Measurements from ENCODE around the gene SHC3.
A peak's percentile ranks its signal among the peaks of the same experiment; 100 is the strongest.

The SHC3 gene

DNA sequence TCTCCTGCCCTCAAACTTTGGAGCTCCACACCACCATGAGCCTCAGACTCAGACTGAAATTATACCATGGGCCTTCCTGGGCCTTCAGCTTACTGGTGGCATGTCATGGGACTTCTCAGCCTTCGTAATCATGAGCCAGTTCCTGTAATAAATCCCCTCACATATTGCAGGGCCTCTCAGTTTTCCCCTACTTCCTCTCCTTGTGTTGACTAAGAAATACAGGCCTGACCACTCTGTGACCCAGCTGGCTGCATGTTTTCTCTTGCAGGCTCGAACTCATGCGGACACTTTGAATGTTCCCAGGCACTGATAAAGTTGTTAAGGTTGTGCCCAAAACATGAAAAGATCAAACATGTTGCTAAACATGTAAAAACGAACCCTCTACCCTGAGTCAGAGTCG lies 26.2 kb upstream of the SHC3 start:
- Mint-ChIP-seq H3K27ac (no peak overlapping the region), H3K36me3 (ENCODE audit: low read depth) (no peaks in the 10 kb centered on the region), H3K27me3 (peaks cover 5% of the 10 kb centered on the region), H3K4me3 (no peak overlapping the region), H3K9me3 (peaks cover 14% of the 10 kb centered on the region), H3K4me1 (no peaks in the 10 kb centered on the region)
- ATAC-seq (no peak), DNase-seq (no peak)

- Mint-ChIP-seq H3K9me3 (peaks cover 20% of the 10 kb centered on the region), H3K36me3 (ENCODE audit: low read depth) (no peaks in the 10 kb centered on the region), H3K27me3 (peaks cover 16% of the 10 kb centered on the region), H3K27ac (no peak overlapping the region), H3K4me1 (no peaks in the 10 kb centered on the region), H3K4me3 (no peak overlapping the region)
- ATAC-seq (no peak), DNase-seq (no peak)
These were observed 16.6 kb upstream of the SHC3 start for GRCh38 chr9:89195131-89195797.

GRCh38 chr9:89194421-89195130 lies 16.0 kb upstream of the SHC3 start:
- Mint-ChIP-seq H3K9me3 (peaks cover 20% of the 10 kb centered on the region), H3K27ac (no peak overlapping the region), H3K36me3 (ENCODE audit: low read depth) (no peaks in the 10 kb centered on the region), H3K4me3 (no peak overlapping the region), H3K27me3 (peaks cover 16% of the 10 kb centered on the region), H3K4me1 (no peaks in the 10 kb centered on the region)
- no peak for ATAC-seq
- DNase-seq, result no peak

DNA sequence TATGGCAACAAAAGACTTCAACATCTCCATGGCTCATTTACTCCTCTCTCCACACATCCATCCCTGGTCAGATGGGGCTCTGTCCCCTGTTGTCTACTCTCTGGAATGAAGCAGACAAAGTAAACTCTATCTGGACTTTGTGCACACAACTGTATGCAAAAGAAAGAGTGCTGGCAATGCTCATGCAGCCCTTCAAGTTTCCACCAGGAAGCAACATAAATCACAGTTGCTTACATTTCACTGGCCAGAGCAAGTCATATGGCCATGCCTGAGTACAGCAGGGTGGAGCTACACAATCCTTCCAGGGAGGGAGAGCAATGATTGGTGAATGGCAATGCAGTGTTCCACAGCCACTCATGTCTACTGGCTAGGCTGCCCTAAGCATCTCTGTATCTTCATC lies 12.4 kb upstream of the SHC3 start:
- H3K27ac Mint-ChIP-seq, result no peak overlapping the region
- no peak overlapping the region for H3K4me3 Mint-ChIP-seq
- DNase-seq (no peak), ATAC-seq (no peak)
- H3K27me3 Mint-ChIP-seq, result peaks cover 18% of the 10 kb centered on the region
- H3K9me3 Mint-ChIP-seq, result peaks cover 6% of the 10 kb centered on the region
- no peaks in the 10 kb centered on the region for H3K4me1 Mint-ChIP-seq
- H3K36me3 Mint-ChIP-seq (ENCODE audit: low read depth), result no peaks in the 10 kb centered on the region

GRCh38 chr9:89189215-89189614 lies 10.6 kb upstream of the SHC3 start:
- Mint-ChIP-seq H3K4me1 (no peaks in the 10 kb centered on the region), H3K4me3 (no peak overlapping the region), H3K27me3 (peaks cover 30% of the 10 kb centered on the region), H3K36me3 (ENCODE audit: low read depth) (no peaks in the 10 kb centered on the region), H3K9me3 (peaks cover 6% of the 10 kb centered on the region), H3K27ac (no peak overlapping the region)
- DNase-seq, result no peak
- ATAC-seq, result no peak

DNA sequence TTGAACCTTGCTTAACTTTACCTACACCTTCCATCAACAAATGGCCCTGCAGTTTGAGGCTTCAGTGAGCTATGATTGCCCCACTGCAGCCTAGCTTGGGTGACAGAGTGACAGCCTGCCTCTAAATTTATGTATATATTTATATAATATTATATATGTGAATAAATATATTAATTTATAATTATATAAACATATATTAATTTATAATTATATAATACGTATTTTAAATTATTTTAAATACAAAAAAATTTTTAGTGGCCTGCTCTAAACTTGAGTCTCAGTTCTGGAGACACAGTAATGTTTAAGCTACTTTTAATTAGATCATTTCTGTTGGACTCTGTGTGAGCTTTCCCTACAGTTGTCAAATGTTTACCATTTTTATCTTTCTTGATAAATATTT lies 9.3 kb upstream of the SHC3 start:
- Mint-ChIP-seq H3K4me3 (no peak overlapping the region), H3K27ac (no peak overlapping the region), H3K4me1 (no peaks in the 10 kb centered on the region), H3K27me3 (peaks cover 33% of the 10 kb centered on the region), H3K9me3 (peaks cover 6% of the 10 kb centered on the region), H3K36me3 (ENCODE audit: low read depth) (no peaks in the 10 kb centered on the region)
- ATAC-seq (no peak), DNase-seq (no peak)

GRCh38 chr9:89187541-89187940 lies 8.9 kb upstream of the SHC3 start:
- no peak for DNase-seq
- H3K36me3 Mint-ChIP-seq (ENCODE audit: low read depth), result no peaks in the 10 kb centered on the region
- H3K4me3 Mint-ChIP-seq, result no peak overlapping the region
- peaks cover 3% of the 10 kb centered on the region for H3K9me3 Mint-ChIP-seq
- peaks cover 33% of the 10 kb centered on the region for H3K27me3 Mint-ChIP-seq
- H3K4me1 Mint-ChIP-seq, result no peaks in the 10 kb centered on the region
- ATAC-seq, result no peak
- no peak overlapping the region for H3K27ac Mint-ChIP-seq

GRCh38 chr9:89186960-89187359 lies 8.3 kb upstream of the SHC3 start:
- H3K4me1 Mint-ChIP-seq, result no peaks in the 10 kb centered on the region
- H3K36me3 Mint-ChIP-seq (ENCODE audit: low read depth), result no peaks in the 10 kb centered on the region
- H3K27ac Mint-ChIP-seq, result no peak overlapping the region
- no peak overlapping the region for H3K4me3 Mint-ChIP-seq
- DNase-seq (no peak), ATAC-seq (no peak)
- no peaks in the 10 kb centered on the region for H3K9me3 Mint-ChIP-seq
- peaks cover 34% of the 10 kb centered on the region for H3K27me3 Mint-ChIP-seq

- Mint-ChIP-seq H3K4me3 (no peak overlapping the region), H3K27me3 (peaks cover 38% of the 10 kb centered on the region), H3K27ac (no peak overlapping the region), H3K36me3 (ENCODE audit: low read depth) (peaks cover 1% of the 10 kb centered on the region), H3K9me3 (no peaks in the 10 kb centered on the region), H3K4me1 (no peaks in the 10 kb centered on the region)
- ATAC-seq, result no peak
- DNase-seq, result no peak
These were observed 7.4 kb upstream of the SHC3 start for GRCh38 chr9:89185980-89186379.

DNA sequence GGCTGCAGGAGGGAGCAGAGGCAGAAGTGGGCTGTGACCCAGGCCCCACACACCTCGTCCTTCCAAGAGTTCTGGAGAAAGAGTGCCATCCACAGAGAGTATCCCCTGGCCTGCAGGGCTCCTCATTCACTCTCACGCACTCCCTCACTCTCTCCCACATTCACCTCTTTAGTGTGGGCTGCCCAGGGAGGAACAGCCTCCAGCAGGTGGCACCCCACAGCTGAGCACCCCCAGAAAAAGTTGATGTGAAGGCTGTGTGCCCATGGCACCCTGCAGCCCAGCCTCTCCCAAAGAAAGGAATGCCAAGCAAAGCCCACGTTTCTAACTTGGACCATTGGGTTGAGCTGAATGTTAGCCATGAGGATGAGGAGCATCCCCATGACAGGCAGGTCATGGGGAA lies 4.5 kb upstream of the SHC3 start:
- peaks cover 1% of the 10 kb centered on the region for H3K36me3 Mint-ChIP-seq (ENCODE audit: low read depth)

DNA sequence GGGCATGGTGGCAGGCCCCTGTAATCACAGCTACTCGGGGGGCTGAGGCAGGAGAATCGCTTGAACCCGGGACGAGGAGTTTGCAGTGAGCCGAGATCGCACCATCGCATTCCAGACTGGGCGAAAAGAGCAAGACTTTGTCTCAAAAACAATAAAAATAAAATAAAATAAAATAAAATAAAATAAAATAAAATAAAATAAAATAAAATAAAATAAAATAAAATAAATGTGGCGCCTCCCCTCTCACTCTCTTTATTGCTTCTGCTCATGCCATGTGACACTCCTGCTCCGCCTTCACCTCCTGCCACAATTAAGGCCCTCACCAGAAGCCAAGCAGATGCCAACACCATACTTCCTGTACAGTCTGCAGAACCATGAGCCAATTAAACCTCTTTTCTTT lies 3.8 kb upstream of the SHC3 start:
- Mint-ChIP-seq H3K36me3 (ENCODE audit: low read depth) (peaks cover 1% of the 10 kb centered on the region), H3K27ac (no peak overlapping the region), H3K9me3 (no peaks in the 10 kb centered on the region), H3K27me3 (peaks cover 66% of the 10 kb centered on the region), H3K4me1 (peaks cover 21% of the 10 kb centered on the region), H3K4me3 (no peak overlapping the region)
- DNase-seq (no peak), ATAC-seq (no peak)

More for the DNA sequence above, 4.5 kb upstream of the SHC3 start:
- ATAC-seq (no peak), DNase-seq (no peak)
- Mint-ChIP-seq H3K9me3 (no peaks in the 10 kb centered on the region), H3K4me1 (peaks cover 21% of the 10 kb centered on the region), H3K27me3 (peaks cover 62% of the 10 kb centered on the region), H3K27ac (no peak overlapping the region), H3K4me3 (no peak overlapping the region)

DNA sequence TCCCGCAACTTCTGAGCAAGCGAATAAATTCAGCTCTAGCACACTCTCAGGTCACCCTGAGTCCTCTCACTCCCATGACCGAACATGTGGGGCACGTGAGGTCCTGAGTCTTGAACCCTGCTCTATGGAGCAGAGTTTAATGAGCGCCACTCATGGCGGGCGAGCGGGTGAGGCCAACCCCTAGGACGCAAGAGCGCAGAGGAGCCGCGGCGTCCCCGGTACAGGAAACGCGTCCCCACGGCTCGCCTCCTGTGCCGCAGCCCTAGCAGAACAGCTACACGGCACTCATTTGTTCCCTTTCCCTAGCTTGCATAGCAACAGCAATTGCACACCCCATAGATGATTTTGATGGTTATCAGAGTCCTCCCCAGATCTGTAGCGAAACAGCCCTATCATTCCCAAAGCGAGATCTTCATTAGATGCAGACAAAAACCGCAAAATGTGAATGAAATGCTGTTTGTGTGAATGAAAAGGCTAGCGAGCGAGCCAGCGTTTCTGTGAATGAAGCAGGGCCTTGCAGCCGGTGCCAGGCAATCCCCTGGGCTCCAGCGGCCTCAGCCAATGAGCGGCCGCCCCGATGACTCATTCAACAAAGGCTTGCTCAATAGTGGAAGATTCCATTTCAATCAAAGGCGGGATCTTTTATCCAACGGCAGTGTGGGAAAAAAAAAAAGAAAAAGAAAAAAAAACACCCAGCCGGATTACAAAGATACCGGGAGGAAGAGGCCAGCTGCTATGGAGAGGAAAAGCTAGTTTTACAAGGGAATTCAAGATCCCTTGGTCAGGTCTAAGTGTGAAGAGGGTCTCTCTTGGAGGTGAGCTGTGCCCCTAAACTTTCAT lies 1.5 kb upstream of the SHC3 start:
- DNase-seq (peak; percentile 63), ATAC-seq (peak; percentile 90)
- Mint-ChIP-seq H3K9me3 (no peaks in the 10 kb centered on the region), H3K36me3 (ENCODE audit: low read depth) (peaks cover 1% of the 10 kb centered on the region), H3K4me1 (peaks cover 25% of the 10 kb centered on the region), H3K27me3 (peaks cover 78% of the 10 kb centered on the region), H3K27ac (peak overlapping the region; percentile 67), H3K4me3 (peak overlapping the region; percentile 66)

GRCh38 chr9:89179540-89179894 lies 899 bp upstream of the SHC3 start:
- Mint-ChIP-seq H3K27ac (peak overlapping the region; percentile 67), H3K4me1 (peaks cover 25% of the 10 kb centered on the region), H3K4me3 (peak overlapping the region; percentile 66), H3K36me3 (ENCODE audit: low read depth) (peaks cover 1% of the 10 kb centered on the region), H3K9me3 (no peaks in the 10 kb centered on the region), H3K27me3 (peaks cover 80% of the 10 kb centered on the region)
- no peak for ATAC-seq
- no peak for DNase-seq

GRCh38 chr9:89178830-89179539 lies 367 bp upstream of the SHC3 start:
- Mint-ChIP-seq H3K36me3 (ENCODE audit: low read depth) (peaks cover 1% of the 10 kb centered on the region), H3K27ac (no peak overlapping the region), H3K4me1 (peaks cover 25% of the 10 kb centered on the region), H3K27me3 (peaks cover 76% of the 10 kb centered on the region), H3K4me3 (peak overlapping the region; percentile 40), H3K9me3 (no peaks in the 10 kb centered on the region)
- ATAC-seq (no peak), DNase-seq (no peak)
